HCT116 (cell line): ENCODE data around the gene SYNGR1. TPM values are rescaled to one million over a fixed set of nuclear protein-coding genes. Genes with fewer than 3 reads are reported as not detected.

Source experiments
- ATAC-seq: fragments of 200-7000 bp; cut with Tn5 transposase; 2 replicates; pipeline ENCODE4 v1.9.1; 2020; ENCODE audit warnings: mild to moderate bottlenecking, moderate library complexity
- BruUV-seq: library from RNA; stranded (reverse); fragments of 400-500 nt; replicated peaks from 2 replicates; lab custom pipeline; 2021; lab: Mats Ljungman, UMichigan
- CTCF ChIA-PET: fragments of 300-600 bp; sonication (Branson Sonifier 250); formaldehyde crosslinking; loops from one replicate; lab custom pipeline; 2021; ENCODE audit warnings: antibody characterized with exemption; lab: Charles Lee
- POLR2A ChIA-PET: fragments of 300-600, 350-600 bp; sonication (Branson Sonifier 250); formaldehyde crosslinking; loops from one replicate; lab custom pipeline; 2021; ENCODE audit warnings: antibody characterized with exemption; lab: Charles Lee
- RAD21 ChIA-PET, 2 experiments: fragments of 300-600 bp; sonication (Branson Sonifier 250); formaldehyde crosslinking; loops; one replicate each; lab custom pipeline; 2023; ENCODE audit warnings: low total read pairs in 2 of 2; ENCODE audit not compliant: uncharacterized antibody in 2 of 2, unreplicated experiment in 2 of 2, low non-redundant PET in 1 of 2; lab: Charles Lee
- DNase-seq: peaks from one replicate; pipeline ENCODE4 v3.0.0-alpha.2; 2010; ENCODE audit warnings: low read depth, low spot score
- H2AFZ ChIP-seq: fragments of 200-600 bp; shearing (Covaris generic), sonication (generic); 2 replicates; pipeline ENCODE4 v1.6.1; 2017; ENCODE audit warnings: low read depth, mixed run types, mixed read lengths, antibody characterized with exemption, low read length; ENCODE audit not compliant: poor library complexity, severe bottlenecking
- H3K27ac ChIP-seq: 2 replicates; pipeline ENCODE4 v1.5.1; 2012; ENCODE audit warnings: low read depth, low read length
- H3K27me3 ChIP-seq: fragments of 200-600 bp; sonication (generic); 2 replicates; pipeline ENCODE4 v1.6.1; 2016; ENCODE audit warnings: mixed run types, low read length, mixed read lengths; ENCODE audit not compliant: insufficient read depth
- H3K36me3 ChIP-seq, 2 experiments: fragments of 200-500 bp in 1 of 2; fragments of 200-600 bp in 1 of 2; sonication (Bioruptor generic) in 1 of 2; sonication (generic) in 1 of 2; 2 replicates each; pipeline versions ENCODE4 v1.5.1 to v1.6.1; 2014 to 2016; ENCODE audit warnings: low read length in 2 of 2, inconsistent platforms in 1 of 2, mixed read lengths in 1 of 2, mixed run types in 1 of 2; ENCODE audit not compliant: insufficient read depth in 2 of 2, control insufficient read depth in 1 of 2
- H3K4me1 ChIP-seq, 2 experiments: fragments of 200-600 bp in 1 of 2; sonication (generic) in 1 of 2; 2 replicates each; pipeline versions ENCODE4 v1.5.1 to v1.6.1; 2012 to 2017; ENCODE audit warnings: low read length in 2 of 2, inconsistent platforms in 1 of 2, mild to moderate bottlenecking in 1 of 2, mixed read lengths in 1 of 2, mixed run types in 1 of 2, moderate library complexity in 1 of 2; ENCODE audit not compliant: insufficient read depth in 2 of 2, control insufficient read depth in 1 of 2
- H3K4me2 ChIP-seq: fragments of 200-600 bp; sonication (generic); 2 replicates; pipeline ENCODE4 v1.6.1; 2017; ENCODE audit warnings: mixed run types, low read length, mixed read lengths
- H3K4me3 ChIP-seq, 2 experiments: fragments of 200-600 bp in 1 of 2; sonication (generic) in 1 of 2; replicated peaks in 1 of 2; 2 replicates each; pipeline ENCODE4 v1.5.1; 2011 to 2016; ENCODE audit warnings: low read length in 2 of 2, control low read depth in 1 of 2, low read depth in 1 of 2, mild to moderate bottlenecking in 1 of 2, mixed read lengths in 1 of 2, mixed run types in 1 of 2
- H3K79me2 ChIP-seq: fragments of 200-600 bp; sonication (generic); 2 replicates; pipeline ENCODE4 v1.6.1; 2017; ENCODE audit warnings: mild to moderate bottlenecking, mixed run types, low read length, moderate library complexity, mixed read lengths; ENCODE audit not compliant: insufficient read depth
- H3K9ac ChIP-seq: fragments of 200-600 bp; sonication (generic); 2 replicates; pipeline ENCODE4 v1.6.1; 2016; ENCODE audit warnings: low read length, mixed read lengths
- H3K9me2 ChIP-seq: fragments of 200-600 bp; sonication (generic), shearing (Covaris generic); 2 replicates; pipeline ENCODE4 v1.6.1; 2017; ENCODE audit warnings: mixed run types, mild to moderate bottlenecking, moderate library complexity; ENCODE audit not compliant: insufficient read depth
- H3K9me3 ChIP-seq, 2 experiments: fragments of 200-500 bp in 1 of 2; fragments of 200-600 bp in 1 of 2; sonication (Bioruptor generic) in 1 of 2; sonication (generic) in 1 of 2; 2 replicates each; pipeline ENCODE4 v1.6.1; 2014 to 2017; ENCODE audit warnings: low read length in 2 of 2, mixed read lengths in 2 of 2, inconsistent platforms in 1 of 2, low read depth in 1 of 2, mild to moderate bottlenecking in 1 of 2, mixed run types in 1 of 2, moderate library complexity in 1 of 2; ENCODE audit not compliant: control insufficient read depth in 1 of 2, insufficient read depth in 1 of 2
- H4K20me1 ChIP-seq: fragments of 200-600 bp; sonication (generic), shearing (Covaris generic); 2 replicates; pipeline ENCODE4 v1.6.1; 2017; ENCODE audit warnings: mixed run types, mild to moderate bottlenecking, moderate library complexity; ENCODE audit not compliant: insufficient read depth
- ELF1 ChIP-seq: IDR thresholded peaks from 2 replicates; pipeline ENCODE4 v1.6.1; 2012; ENCODE audit warnings: low read depth, borderline replicate concordance
- EZH2phosphoT487 ChIP-seq: fragments of 200-600 bp; IDR thresholded peaks from 2 replicates; pipeline ENCODE4 v1.6.1; 2018; ENCODE audit warnings: antibody characterized with exemption, borderline replicate concordance
- JUND ChIP-seq: IDR thresholded peaks from 2 replicates; pipeline ENCODE4 v1.6.1; 2012
- POLR2A ChIP-seq: IDR thresholded peaks from 2 replicates; pipeline ENCODE4 v1.7.0; 2011; ENCODE audit warnings: borderline replicate concordance; ENCODE audit not compliant: insufficient read depth, insufficient read length; ENCODE audit errors: extremely low read depth
- POLR2AphosphoS5 ChIP-seq: IDR thresholded peaks from 2 replicates; pipeline ENCODE4 v1.6.1; 2011; ENCODE audit warnings: mild to moderate bottlenecking, low read depth, low read length, moderate library complexity
- SIN3A ChIP-seq: IDR thresholded peaks from 2 replicates; pipeline ENCODE4 v1.6.1; 2012; ENCODE audit warnings: low read depth
- SRF ChIP-seq: IDR thresholded peaks from 2 replicates; pipeline ENCODE4 v1.6.1; 2012; ENCODE audit warnings: low read depth
- TCF7L2 ChIP-seq: IDR thresholded peaks from 2 replicates; pipeline ENCODE4 v1.7.0; 2011; ENCODE audit warnings: borderline replicate concordance, inconsistent platforms; ENCODE audit not compliant: insufficient read depth, insufficient read length; ENCODE audit errors: extremely low read depth
- YY1 ChIP-seq: IDR thresholded peaks from 2 replicates; pipeline ENCODE4 v1.6.1; 2011; ENCODE audit warnings: low read length, low read depth, moderate library complexity, mild to moderate bottlenecking; ENCODE audit not compliant: insufficient replicate concordance; ENCODE audit errors: extremely low read depth
- ZFX ChIP-seq: fragments of 450-650 bp; IDR thresholded peaks from 2 replicates; pipeline ENCODE4 v1.6.1; 2017
- intact Hi-C: fragments of 100-400 bp; cut with micrococcal nuclease; formaldehyde crosslinking; loops from 2 replicates; pipeline ENCODE4 v1.10.0; 2022
- total RNA-seq: library from RNA; stranded (reverse); gene quantifications from one replicate; pipeline ENCODE4 v1.2.1, GENCODE V29; 2021; ENCODE audit not compliant: unreplicated experiment
- TF ChIP-seq, protein P1 (sequence below): IDR thresholded peaks from 2 replicates; pipeline ENCODE4 v1.6.1; 2011; ENCODE audit warnings: mild to moderate bottlenecking, low read length, moderate library complexity; ENCODE audit not compliant: insufficient replicate concordance; ENCODE audit errors: extremely low read depth
- TF ChIP-seq, protein P2 (sequence below), 3 experiments: fragments of 200-600 bp in 1 of 3; sonication (generic) in 1 of 3; IDR thresholded peaks in 2 of 3; conservative IDR thresholded peaks in 1 of 3; 2 replicates each; pipeline ENCODE4 v1.5.1; 2012 to 2017; ENCODE audit warnings: low read depth in 2 of 3, low read length in 2 of 3, antibody characterized with exemption in 1 of 3, borderline replicate concordance in 1 of 3, control low read depth in 1 of 3, mild to moderate bottlenecking in 1 of 3, mixed read lengths in 1 of 3, mixed run types in 1 of 3, moderate library complexity in 1 of 3; ENCODE audit not compliant: insufficient read depth in 1 of 3
- TF ChIP-seq, protein P3 (sequence below): IDR thresholded peaks from 2 replicates; pipeline ENCODE4 v1.6.1; 2012; ENCODE audit warnings: low read depth

Gene SYNGR1
- total RNA-seq, 1 experiment from 2014 or later = 20.7 TPM

DNA sequence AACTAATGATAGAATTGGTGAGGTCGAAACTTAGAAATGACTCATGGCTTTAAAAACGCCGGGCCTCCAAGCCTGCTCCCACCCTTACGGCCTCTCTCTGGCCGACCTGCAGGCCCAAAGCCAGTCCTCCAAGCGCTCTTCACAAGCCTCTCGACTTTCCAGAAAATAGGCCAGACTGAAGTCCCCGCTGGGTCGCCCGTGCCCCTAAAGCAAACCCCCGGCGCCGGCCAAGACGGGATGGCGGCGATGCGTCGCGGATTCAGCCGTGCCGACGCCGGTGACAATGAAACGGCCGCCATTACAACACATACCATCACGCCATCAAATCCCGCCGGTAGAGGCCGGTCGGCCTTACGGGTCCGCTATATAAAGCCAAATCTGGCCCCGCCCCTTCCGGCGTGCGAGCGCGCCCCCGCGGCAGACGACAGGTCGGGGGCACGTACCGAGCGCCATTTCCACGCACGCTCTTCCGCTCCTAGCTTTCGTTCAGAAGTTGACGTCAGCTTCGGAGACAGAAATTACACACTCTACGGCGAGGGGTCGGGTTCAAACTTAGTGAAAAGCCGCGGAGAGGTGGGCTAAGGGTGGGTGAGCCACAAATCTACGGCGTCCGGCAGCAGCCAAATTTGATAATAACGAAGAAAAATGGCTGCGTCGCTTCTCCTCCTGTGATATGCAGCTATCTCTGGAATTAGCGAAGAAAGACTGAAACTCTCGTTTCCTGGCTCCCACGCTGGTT is 30.3 kb upstream of the SYNGR1 start, which contains the start of gene RPL3:
Gene RPL3, minus strand, starts transcription at position 340 of the 739 bp plus-strand sequence. Its CDS starts 26 bp downstream, at position 314.
- Histone ChIP-seq H3K27ac (peak within 1 kb of the TSS; percentile 100), H4K20me1 (peaks cover 39% of the 10 kb centered on the region; the same call in 1 of the 2 replicates), H3K9ac (peak within 1 kb of the TSS; percentile 98), H3K27me3 (no peaks in the 10 kb centered on the region), H3K4me3 (peak within 1 kb of the TSS; percentile 86 to 99), H3K9me2 (no peaks in the 10 kb centered on the region), H3K4me1 (peaks cover 36 to 51% of the 10 kb centered on the region in 2 experiments), H3K36me3 (peaks cover 30 to 46% of the 10 kb centered on the region in 2 experiments), H3K79me2 (peaks cover 50% of the 10 kb centered on the region), H3K9me3 (no peaks in the 10 kb centered on the region), H3K4me2 (peak within 1 kb of the TSS; percentile 81), H2AFZ (no peak within 1 kb of the TSS)
- intact Hi-C loops = loop anchor here (5.0 kb wide), 1 partner anchor 203 kb away; the partner anchor contains the start of gene ATF4
- DNase-seq (peak; percentile 99), ATAC-seq (peak; percentile 76)
- no TSS peak for BruUV-seq
- ChIA-PET CTCF (interaction anchor here (0.7 to 3.9 kb wide), 8 partner anchors 8 to 210 kb away, joined by 3 to 21 read pairs (median 3); partner anchors contain the start of gene MIEF1), POLR2A (interaction anchor here (0.6 to 6.4 kb wide), 41 partner anchors 9 to 724 kb away, joined by 3 to 88 read pairs (median 6); partner anchors contain the start of genes ATF4, CBX7, MIEF1 and PDGFB), RAD21 (interaction anchor here (0.5 to 1.0 kb wide), 4 partner anchors 66 to 151 kb away, joined by 3 to 4 read pairs (median 3); partner anchors contain the start of gene TAB1 (in 1 of the 2))
- TF ChIP-seq EZH2phosphoT487 (no peak), YY1 (peak; percentile 89), TCF7L2 (peak; percentile 39), ELF1 (no peak), ZFX (peak; percentile 96), SIN3A (no peak), JUND (no peak), POLR2AphosphoS5 (peak; percentile 100), SRF (no peak), POLR2A (peak; percentile 99)
- TF ChIP-seq, protein P1, sequence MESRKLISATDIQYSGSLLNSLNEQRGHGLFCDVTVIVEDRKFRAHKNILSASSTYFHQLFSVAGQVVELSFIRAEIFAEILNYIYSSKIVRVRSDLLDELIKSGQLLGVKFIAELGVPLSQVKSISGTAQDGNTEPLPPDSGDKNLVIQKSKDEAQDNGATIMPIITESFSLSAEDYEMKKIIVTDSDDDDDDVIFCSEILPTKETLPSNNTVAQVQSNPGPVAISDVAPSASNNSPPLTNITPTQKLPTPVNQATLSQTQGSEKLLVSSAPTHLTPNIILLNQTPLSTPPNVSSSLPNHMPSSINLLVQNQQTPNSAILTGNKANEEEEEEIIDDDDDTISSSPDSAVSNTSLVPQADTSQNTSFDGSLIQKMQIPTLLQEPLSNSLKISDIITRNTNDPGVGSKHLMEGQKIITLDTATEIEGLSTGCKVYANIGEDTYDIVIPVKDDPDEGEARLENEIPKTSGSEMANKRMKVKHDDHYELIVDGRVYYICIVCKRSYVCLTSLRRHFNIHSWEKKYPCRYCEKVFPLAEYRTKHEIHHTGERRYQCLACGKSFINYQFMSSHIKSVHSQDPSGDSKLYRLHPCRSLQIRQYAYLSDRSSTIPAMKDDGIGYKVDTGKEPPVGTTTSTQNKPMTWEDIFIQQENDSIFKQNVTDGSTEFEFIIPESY = peak; percentile 90
- TF ChIP-seq, protein P2, sequence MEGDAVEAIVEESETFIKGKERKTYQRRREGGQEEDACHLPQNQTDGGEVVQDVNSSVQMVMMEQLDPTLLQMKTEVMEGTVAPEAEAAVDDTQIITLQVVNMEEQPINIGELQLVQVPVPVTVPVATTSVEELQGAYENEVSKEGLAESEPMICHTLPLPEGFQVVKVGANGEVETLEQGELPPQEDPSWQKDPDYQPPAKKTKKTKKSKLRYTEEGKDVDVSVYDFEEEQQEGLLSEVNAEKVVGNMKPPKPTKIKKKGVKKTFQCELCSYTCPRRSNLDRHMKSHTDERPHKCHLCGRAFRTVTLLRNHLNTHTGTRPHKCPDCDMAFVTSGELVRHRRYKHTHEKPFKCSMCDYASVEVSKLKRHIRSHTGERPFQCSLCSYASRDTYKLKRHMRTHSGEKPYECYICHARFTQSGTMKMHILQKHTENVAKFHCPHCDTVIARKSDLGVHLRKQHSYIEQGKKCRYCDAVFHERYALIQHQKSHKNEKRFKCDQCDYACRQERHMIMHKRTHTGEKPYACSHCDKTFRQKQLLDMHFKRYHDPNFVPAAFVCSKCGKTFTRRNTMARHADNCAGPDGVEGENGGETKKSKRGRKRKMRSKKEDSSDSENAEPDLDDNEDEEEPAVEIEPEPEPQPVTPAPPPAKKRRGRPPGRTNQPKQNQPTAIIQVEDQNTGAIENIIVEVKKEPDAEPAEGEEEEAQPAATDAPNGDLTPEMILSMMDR (IDR thresholded peaks at IDR 0.05 in 2 of 3, conservative IDR thresholded peaks at IDR 0.05 in 1 of 3; ENCODE audit: borderline replicate concordance in 1 of 3, insufficient read depth in 1 of 3, low read depth in 2 of 3, low read length in 2 of 3) = no peak
- TF ChIP-seq, protein P3, sequence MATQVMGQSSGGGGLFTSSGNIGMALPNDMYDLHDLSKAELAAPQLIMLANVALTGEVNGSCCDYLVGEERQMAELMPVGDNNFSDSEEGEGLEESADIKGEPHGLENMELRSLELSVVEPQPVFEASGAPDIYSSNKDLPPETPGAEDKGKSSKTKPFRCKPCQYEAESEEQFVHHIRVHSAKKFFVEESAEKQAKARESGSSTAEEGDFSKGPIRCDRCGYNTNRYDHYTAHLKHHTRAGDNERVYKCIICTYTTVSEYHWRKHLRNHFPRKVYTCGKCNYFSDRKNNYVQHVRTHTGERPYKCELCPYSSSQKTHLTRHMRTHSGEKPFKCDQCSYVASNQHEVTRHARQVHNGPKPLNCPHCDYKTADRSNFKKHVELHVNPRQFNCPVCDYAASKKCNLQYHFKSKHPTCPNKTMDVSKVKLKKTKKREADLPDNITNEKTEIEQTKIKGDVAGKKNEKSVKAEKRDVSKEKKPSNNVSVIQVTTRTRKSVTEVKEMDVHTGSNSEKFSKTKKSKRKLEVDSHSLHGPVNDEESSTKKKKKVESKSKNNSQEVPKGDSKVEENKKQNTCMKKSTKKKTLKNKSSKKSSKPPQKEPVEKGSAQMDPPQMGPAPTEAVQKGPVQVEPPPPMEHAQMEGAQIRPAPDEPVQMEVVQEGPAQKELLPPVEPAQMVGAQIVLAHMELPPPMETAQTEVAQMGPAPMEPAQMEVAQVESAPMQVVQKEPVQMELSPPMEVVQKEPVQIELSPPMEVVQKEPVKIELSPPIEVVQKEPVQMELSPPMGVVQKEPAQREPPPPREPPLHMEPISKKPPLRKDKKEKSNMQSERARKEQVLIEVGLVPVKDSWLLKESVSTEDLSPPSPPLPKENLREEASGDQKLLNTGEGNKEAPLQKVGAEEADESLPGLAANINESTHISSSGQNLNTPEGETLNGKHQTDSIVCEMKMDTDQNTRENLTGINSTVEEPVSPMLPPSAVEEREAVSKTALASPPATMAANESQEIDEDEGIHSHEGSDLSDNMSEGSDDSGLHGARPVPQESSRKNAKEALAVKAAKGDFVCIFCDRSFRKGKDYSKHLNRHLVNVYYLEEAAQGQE = no peak
- TF ChIP-seq, all 23 proteins: peak for 6
